HepG2 (cell line): ENCODE measurements around the gene STARD10. TPM values are rescaled to one million over a fixed set of nuclear protein-coding genes. Genes with fewer than 3 reads are reported as not detected.
A peak's percentile ranks its signal among the peaks of the same experiment; 100 is the strongest.

Experiments used
- ATAC-seq: fragments of 200-7000 bp; cut with Tn5 transposase; 3 replicates; pipeline ENCODE4 v1.9.1; 2020; ENCODE audit warnings: mild to moderate bottlenecking, moderate library complexity
- BruUV-seq: library from RNA; stranded (reverse); fragments of 400-500 nt; replicated peaks from 2 replicates; lab custom pipeline; 2021; lab: Mats Ljungman, UMichigan
- CTCF ChIA-PET: fragments of 300-600 bp; formaldehyde crosslinking; extraction: SDS; loops from one replicate; lab custom pipeline; 2021; ENCODE audit warnings: low total read pairs, inconsistent platforms, low intra/inter-chr PET ratio; lab: Yijun Ruan, JAX
- POLR2A ChIA-PET: fragments of 350-600 bp; sonication (Branson Sonifier 250); formaldehyde crosslinking; loops from one replicate; lab custom pipeline; 2020; ENCODE audit warnings: antibody characterized with exemption, inconsistent platforms; lab: Yijun Ruan, JAX
- DNase-seq: peaks from one replicate; pipeline ENCODE4 v3.0.0-alpha.2; 2015; ENCODE audit warnings: low spot score
- FAIRE-seq: peaks from 3 replicates; lab custom pipeline; 2011; peaks lifted over from hg19 to GRCh38; lab: Jason Lieb, UNC
- H2AFZ ChIP-seq: one replicate; pipeline ENCODE4 v1.6.1; 2011; ENCODE audit warnings: low read length, inconsistent platforms
- H3K27ac ChIP-seq: fragments of 300-600 bp; 3 replicates; pipeline ENCODE4 v1.8.0; 2011; ENCODE audit warnings: mixed run types, mild to moderate bottlenecking, mixed read lengths, low read length, inconsistent platforms; ENCODE audit not compliant: insufficient read depth; ENCODE audit errors: extremely low read length
- H3K27me3 ChIP-seq, 2 experiments: fragments of 200-600 bp in 1 of 2; 2 replicates in 1 of 2; 3 replicates in 1 of 2; pipeline versions ENCODE4 v1.6.0 to v1.8.0; 2011; ENCODE audit warnings: low read length in 2 of 2, mild to moderate bottlenecking in 2 of 2, moderate library complexity in 2 of 2, inconsistent platforms in 1 of 2; ENCODE audit not compliant: insufficient read depth in 2 of 2, control insufficient read depth in 1 of 2
- H3K36me3 ChIP-seq, 2 experiments: fragments of 200-600 bp in 1 of 2; replicated peaks in 1 of 2; 2 replicates in 1 of 2; 3 replicates in 1 of 2; pipeline versions ENCODE4 v1.5.1 to v1.8.0; 2011; ENCODE audit warnings: low read length in 2 of 2, inconsistent platforms in 1 of 2; ENCODE audit not compliant: insufficient read depth in 2 of 2, control insufficient read depth in 1 of 2
- H3K4me1 ChIP-seq: 2 replicates; pipeline ENCODE4 v1.5.1; 2012; ENCODE audit warnings: low read length, inconsistent platforms; ENCODE audit not compliant: insufficient read depth
- H3K4me2 ChIP-seq: 2 replicates; pipeline ENCODE4 v1.6.0; 2011; ENCODE audit warnings: low read depth, low read length, inconsistent platforms
- H3K4me3 ChIP-seq, 3 experiments: fragments of 200-600 bp in 1 of 3; sonication (generic), shearing (Covaris generic) in 1 of 3; replicated peaks in 1 of 3; 2 replicates each; pipeline ENCODE4 v1.5.1; 2011 to 2016; ENCODE audit warnings: low read length in 3 of 3, inconsistent platforms in 2 of 3, low read depth in 2 of 3, mild to moderate bottlenecking in 2 of 3, control low read depth in 1 of 3, mixed read lengths in 1 of 3; ENCODE audit not compliant: insufficient read depth in 1 of 3
- H3K79me2 ChIP-seq: one replicate; pipeline ENCODE4 v1.6.1; 2011; ENCODE audit warnings: low read length, inconsistent platforms; ENCODE audit not compliant: insufficient read depth
- H3K9ac ChIP-seq: 2 replicates; pipeline ENCODE4 v1.6.0; 2011; ENCODE audit warnings: mild to moderate bottlenecking, low read depth, low read length, inconsistent platforms; ENCODE audit not compliant: insufficient read depth
- H3K9me3 ChIP-seq: 2 replicates; pipeline ENCODE4 v1.5.1; 2012; ENCODE audit warnings: mild to moderate bottlenecking, low read length
- H4K20me1 ChIP-seq: 2 replicates; pipeline ENCODE4 v1.6.0; 2011; ENCODE audit warnings: inconsistent platforms, mild to moderate bottlenecking, low read length, moderate library complexity; ENCODE audit not compliant: insufficient read depth
- AGO2 ChIP-seq: fragments of 200-400 bp; formaldehyde crosslinking; optimal IDR thresholded peaks from 2 replicates; pipeline ENCODE3; 2017; ENCODE audit warnings: mild to moderate bottlenecking, low read depth, low read length, moderate library complexity
- HNF4A ChIP-seq: sonication (generic); formaldehyde crosslinking; IDR thresholded peaks from 2 replicates; pipeline ENCODE4 v1.4.0; 2020; ENCODE audit warnings: missing genetic modification reagents
- HNF4G ChIP-seq, 2 experiments: sonication (generic) in 1 of 2; formaldehyde crosslinking in 1 of 2; IDR thresholded peaks; 2 replicates each; pipeline versions ENCODE4 v1.4.0 to v1.6.1; 2011 to 2020; ENCODE audit warnings: borderline replicate concordance in 2 of 2, low read depth in 2 of 2, mild to moderate bottlenecking in 2 of 2, low read length in 1 of 2, missing genetic modification reagents in 1 of 2, moderate library complexity in 1 of 2
- HNRNPL ChIP-seq: fragments of 200-400 bp; formaldehyde crosslinking; IDR thresholded peaks from 2 replicates; pipeline ENCODE4 v1.6.1; 2017; ENCODE audit warnings: mild to moderate bottlenecking, low read depth, low read length
- MIER3 ChIP-seq: IDR thresholded peaks from 2 replicates; pipeline ENCODE4 v1.6.1; 2016; ENCODE audit warnings: missing compliant biosample characterization, borderline replicate concordance
- NR2F6 ChIP-seq, 2 experiments: IDR thresholded peaks; 2 replicates each; pipeline ENCODE4 v1.6.1; 2016; ENCODE audit warnings: antibody characterized with exemption in 1 of 2, mild to moderate bottlenecking in 1 of 2
- POLR2A ChIP-seq, 2 experiments: IDR thresholded peaks; 2 replicates each; pipeline ENCODE4 v1.6.1; 2011; ENCODE audit warnings: low read depth in 2 of 2, low read length in 2 of 2, mild to moderate bottlenecking in 1 of 2, moderate library complexity in 1 of 2; ENCODE audit not compliant: insufficient read depth in 1 of 2
- RBM22 ChIP-seq: fragments of 200-400 bp; formaldehyde crosslinking; optimal IDR thresholded peaks from 2 replicates; pipeline ENCODE3; 2017; ENCODE audit warnings: mild to moderate bottlenecking, low read length, moderate library complexity
- RBM39 ChIP-seq: fragments of 200-400 bp; formaldehyde crosslinking; IDR thresholded peaks from one replicate; pipeline ENCODE4 v1.6.1; 2018; ENCODE audit warnings: antibody characterized with exemption, mild to moderate bottlenecking, low read depth, low read length; ENCODE audit not compliant: poor library complexity, severe bottlenecking
- RCOR2 ChIP-seq: IDR thresholded peaks from 2 replicates; pipeline ENCODE4 v1.6.1; 2016; ENCODE audit warnings: missing biosample characterization, missing genetic modification reagents
- SRSF1 ChIP-seq: fragments of 200-400 bp; formaldehyde crosslinking; optimal IDR thresholded peaks from 2 replicates; pipeline ENCODE3; 2017; ENCODE audit warnings: mild to moderate bottlenecking, low read depth, low read length, moderate library complexity
- ZC3H13 ChIP-seq: sonication (generic); formaldehyde crosslinking; IDR thresholded peaks from 2 replicates; pipeline ENCODE4 v1.8.1; 2023; ENCODE audit warnings: mild to moderate bottlenecking, missing genetic modification reagents, moderate library complexity
- ZNF720 ChIP-seq: sonication (generic); formaldehyde crosslinking; IDR thresholded peaks from 2 replicates; pipeline ENCODE4 v1.4.0; 2020; ENCODE audit warnings: missing genetic modification reagents
- ZNF768 ChIP-seq: sonication (generic); formaldehyde crosslinking; IDR thresholded peaks from 2 replicates; pipeline ENCODE4 v1.4.0; 2020; ENCODE audit warnings: missing genetic modification reagents
- WGBS: methylation state at CpG from one replicate; pipeline ENCODE4 v1.1.6; 2017; ENCODE audit warnings: low lambda C conversion rate; 5-methylcytosine and 5-hydroxymethylcytosine counted together
- in situ Hi-C: cut with HindIII; loops from 2 replicates; pipeline ENCODE4 v1.10.0; 2017; ENCODE audit warnings: low pct_unique_long_range_greater_than_20kb; ENCODE audit not compliant: extremely low pct_ligation_motif_present
- intact Hi-C: fragments of 100-400 bp; cut with micrococcal nuclease; formaldehyde crosslinking; loops from one replicate; pipeline ENCODE4 v1.10.0; 2022; ENCODE audit not compliant: unreplicated experiment
- polyA plus RNA-seq, 8 experiments: library from polyadenylated mRNA; depleted of rRNA in 3 of 8; stranded (reverse) in 7 of 8; unstranded in 1 of 8; fragments of >200 nt; fragmentation: Illumina TruSeq in 4 of 8; extraction: Trizol in 4 of 8; gene quantifications; 2 replicates each; pipeline versions ENCODE4 v1.2.1 to v1.2.3, GENCODE V29; 2011 to 2016; ENCODE audit warnings: low read depth in 4 of 8, missing spikeins in 1 of 8, mixed read lengths in 1 of 8; ENCODE audit not compliant: insufficient read depth in 1 of 8
- total RNA-seq, 5 experiments: library from RNA; depleted of rRNA; stranded (reverse); fragments of >200 nt; fragmentation: Illumina TruSeq; extraction: Trizol; gene quantifications; 2 replicates each; pipeline ENCODE4 v1.2.3, GENCODE V29; 2016; ENCODE audit warnings: low read depth in 1 of 5
- TF ChIP-seq, protein P1 (sequence below): sonication (generic); formaldehyde crosslinking; IDR thresholded peaks from 2 replicates; pipeline ENCODE4 v1.4.0; 2020; ENCODE audit warnings: mild to moderate bottlenecking, missing genetic modification reagents
- TF ChIP-seq, protein P2 (sequence below): sonication (generic); formaldehyde crosslinking; IDR thresholded peaks from 2 replicates; pipeline ENCODE4 v1.5.0; 2020; ENCODE audit warnings: mild to moderate bottlenecking, missing genetic modification reagents
- TF ChIP-seq, protein P3 (sequence below): sonication (generic); formaldehyde crosslinking; IDR thresholded peaks from 2 replicates; pipeline ENCODE4 v1.5.1; 2020; ENCODE audit warnings: mild to moderate bottlenecking, missing genetic modification reagents, moderate library complexity

STARD10 gene
- total and polyA plus RNA-seq, 2 of the 13 experiments (the other 11 are each of a cell fraction or from before 2014, with no cell fraction given): 260 to 341 TPM

DNA sequence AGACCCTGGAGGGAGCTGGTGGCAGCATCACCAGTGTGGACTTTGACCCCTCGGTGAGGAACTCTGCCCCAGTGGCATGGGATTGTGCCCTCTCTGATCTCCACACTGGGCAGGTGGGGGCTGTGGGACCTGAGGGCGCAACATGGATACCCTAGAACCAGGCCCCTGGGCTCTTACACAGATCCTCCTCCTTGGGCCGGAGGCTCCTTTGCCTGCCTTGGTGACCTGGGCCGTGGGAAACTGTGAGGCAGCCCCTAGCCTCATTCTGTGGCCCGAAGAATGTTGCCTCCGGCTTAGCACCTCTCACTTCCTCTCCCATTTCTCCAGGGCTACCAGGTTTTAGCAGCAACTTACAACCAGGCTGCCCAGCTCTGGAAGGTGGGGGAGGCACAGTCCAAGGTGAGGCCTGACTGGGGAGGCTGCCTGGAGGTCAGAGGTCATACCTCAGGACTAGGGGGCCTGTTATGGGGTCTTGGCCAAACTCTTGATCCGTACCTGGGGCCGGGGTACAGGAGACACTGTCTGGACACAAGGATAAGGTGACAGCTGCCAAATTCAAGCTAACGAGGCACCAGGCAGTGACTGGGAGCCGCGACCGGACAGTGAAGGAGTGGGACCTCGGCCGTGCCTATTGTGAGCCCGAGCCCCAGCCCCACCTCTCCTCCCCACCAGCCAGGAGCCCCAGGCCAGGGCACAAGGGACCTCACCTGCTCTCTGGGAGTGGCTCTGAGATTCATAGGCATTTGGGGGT is 32.5 kb upstream of the STARD10 start:
- Histone ChIP-seq H3K27me3 (no peaks in the 10 kb centered on the region), H3K4me3 (no peak overlapping the region), H3K36me3 (no peaks in the 10 kb centered on the region), H3K4me1 (peaks cover 22% of the 10 kb centered on the region), H3K9ac (no peak overlapping the region), H3K9me3 (no peaks in the 10 kb centered on the region), H3K4me2 (no peak overlapping the region)
- WGBS: 93% methylated on average over 7 of the region's 15 CpGs
- no TSS peak for BruUV-seq
- intact Hi-C loops: no loop called here
- ChIA-PET POLR2A (no interaction called here), CTCF (no interaction called here)
- TF ChIP-seq HNRNPL (0 out of 2 replicates have a peak, but pooled peaks have one; percentile 26), RBM22 (peak; percentile 7), ZC3H13 (CRISPR knock-in tag) (peak; percentile 34; the same call in 1 of the 2 replicates), MIER3 (CRISPR knock-in tag) (no peak), HNF4G (IDR thresholded peaks at IDR 0.05; ENCODE audit: borderline replicate concordance, low read depth, low read length) (peak; percentile 42; the same call in 1 of the 2 replicates), HNF4G (CRISPR knock-in tag; IDR thresholded peaks at IDR 0.05; ENCODE audit: borderline replicate concordance, low read depth) (no peak), ZNF768 (CRISPR knock-in tag) (0 out of 2 replicates have a peak, but pooled peaks have one; percentile 31), AGO2 (peak; percentile 87), RBM39 (peak; percentile 27), RCOR2 (CRISPR knock-in tag) (no peak), SRSF1 (peak; percentile 23), NR2F6 (IDR thresholded peaks at IDR 0.05) (no peak; the same call in 1 of the 2 replicates), NR2F6 (CRISPR knock-in tag; IDR thresholded peaks at IDR 0.05) (0 out of 2 replicates have a peak, but pooled peaks have one; percentile 17), HNF4A (CRISPR knock-in tag) (peak; percentile 52), ZNF720 (CRISPR knock-in tag) (no peak), POLR2A (IDR thresholded peaks at IDR 0.05; ENCODE audit: insufficient read depth in 1 of 2, low read depth in 2 of 2, low read length in 2 of 2) (peak in 1 of 2 experiments; percentile 14; a peak in 1 of 4 replicates)
- TF ChIP-seq, protein P1, sequence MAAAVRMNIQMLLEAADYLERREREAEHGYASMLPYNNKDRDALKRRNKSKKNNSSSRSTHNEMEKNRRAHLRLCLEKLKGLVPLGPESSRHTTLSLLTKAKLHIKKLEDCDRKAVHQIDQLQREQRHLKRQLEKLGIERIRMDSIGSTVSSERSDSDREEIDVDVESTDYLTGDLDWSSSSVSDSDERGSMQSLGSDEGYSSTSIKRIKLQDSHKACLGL (CRISPR knock-in tag): no peak
- TF ChIP-seq, protein P2, sequence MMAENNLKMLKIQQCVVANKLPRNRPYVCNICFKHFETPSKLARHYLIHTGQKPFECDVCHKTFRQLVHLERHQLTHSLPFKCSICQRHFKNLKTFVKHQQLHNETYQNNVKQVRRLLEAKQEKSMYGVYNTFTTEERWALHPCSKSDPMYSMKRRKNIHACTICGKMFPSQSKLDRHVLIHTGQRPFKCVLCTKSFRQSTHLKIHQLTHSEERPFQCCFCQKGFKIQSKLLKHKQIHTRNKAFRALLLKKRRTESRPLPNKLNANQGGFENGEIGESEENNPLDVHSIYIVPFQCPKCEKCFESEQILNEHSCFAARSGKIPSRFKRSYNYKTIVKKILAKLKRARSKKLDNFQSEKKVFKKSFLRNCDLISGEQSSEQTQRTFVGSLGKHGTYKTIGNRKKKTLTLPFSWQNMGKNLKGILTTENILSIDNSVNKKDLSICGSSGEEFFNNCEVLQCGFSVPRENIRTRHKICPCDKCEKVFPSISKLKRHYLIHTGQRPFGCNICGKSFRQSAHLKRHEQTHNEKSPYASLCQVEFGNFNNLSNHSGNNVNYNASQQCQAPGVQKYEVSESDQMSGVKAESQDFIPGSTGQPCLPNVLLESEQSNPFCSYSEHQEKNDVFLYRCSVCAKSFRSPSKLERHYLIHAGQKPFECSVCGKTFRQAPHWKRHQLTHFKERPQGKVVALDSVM (CRISPR knock-in tag): 0 out of 2 replicates have a peak, but pooled peaks have one; percentile 35
- TF ChIP-seq, protein P3, sequence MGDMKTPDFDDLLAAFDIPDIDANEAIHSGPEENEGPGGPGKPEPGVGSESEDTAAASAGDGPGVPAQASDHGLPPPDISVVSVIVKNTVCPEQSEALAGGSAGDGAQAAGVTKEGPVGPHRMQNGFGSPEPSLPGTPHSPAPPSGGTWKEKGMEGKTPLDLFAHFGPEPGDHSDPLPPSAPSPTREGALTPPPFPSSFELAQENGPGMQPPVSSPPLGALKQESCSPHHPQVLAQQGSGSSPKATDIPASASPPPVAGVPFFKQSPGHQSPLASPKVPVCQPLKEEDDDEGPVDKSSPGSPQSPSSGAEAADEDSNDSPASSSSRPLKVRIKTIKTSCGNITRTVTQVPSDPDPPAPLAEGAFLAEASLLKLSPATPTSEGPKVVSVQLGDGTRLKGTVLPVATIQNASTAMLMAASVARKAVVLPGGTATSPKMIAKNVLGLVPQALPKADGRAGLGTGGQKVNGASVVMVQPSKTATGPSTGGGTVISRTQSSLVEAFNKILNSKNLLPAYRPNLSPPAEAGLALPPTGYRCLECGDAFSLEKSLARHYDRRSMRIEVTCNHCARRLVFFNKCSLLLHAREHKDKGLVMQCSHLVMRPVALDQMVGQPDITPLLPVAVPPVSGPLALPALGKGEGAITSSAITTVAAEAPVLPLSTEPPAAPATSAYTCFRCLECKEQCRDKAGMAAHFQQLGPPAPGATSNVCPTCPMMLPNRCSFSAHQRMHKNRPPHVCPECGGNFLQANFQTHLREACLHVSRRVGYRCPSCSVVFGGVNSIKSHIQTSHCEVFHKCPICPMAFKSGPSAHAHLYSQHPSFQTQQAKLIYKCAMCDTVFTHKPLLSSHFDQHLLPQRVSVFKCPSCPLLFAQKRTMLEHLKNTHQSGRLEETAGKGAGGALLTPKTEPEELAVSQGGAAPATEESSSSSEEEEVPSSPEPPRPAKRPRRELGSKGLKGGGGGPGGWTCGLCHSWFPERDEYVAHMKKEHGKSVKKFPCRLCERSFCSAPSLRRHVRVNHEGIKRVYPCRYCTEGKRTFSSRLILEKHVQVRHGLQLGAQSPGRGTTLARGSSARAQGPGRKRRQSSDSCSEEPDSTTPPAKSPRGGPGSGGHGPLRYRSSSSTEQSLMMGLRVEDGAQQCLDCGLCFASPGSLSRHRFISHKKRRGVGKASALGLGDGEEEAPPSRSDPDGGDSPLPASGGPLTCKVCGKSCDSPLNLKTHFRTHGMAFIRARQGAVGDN (CRISPR knock-in tag): peak; percentile 8; the same call in 1 of the 2 replicates
- TF ChIP-seq, all 625 proteins: peak for 13
- Histone ChIP-seq H4K20me1 (no peaks in the 10 kb centered on the region), H3K79me2 (no peaks in the 10 kb centered on the region), H2AFZ (no peak overlapping the region), H3K27ac (no peak overlapping the region)
- DNase-seq (no peak), ATAC-seq (no peak), FAIRE-seq (no peak)
- in situ Hi-C loops: loop anchor here (5.0 kb wide), 1 partner anchor 351 kb away; no protein-coding TSS in a partner anchor
